Epithelial cell of esophagus (primary cell): ENCODE data around the gene ADAD2.

Source experiments
- DNase-seq: peaks from one replicate; pipeline ENCODE4 v3.0.0; 2010; ENCODE audit warnings: low read depth
- H3K4me3 ChIP-seq: 2 replicates; pipeline ENCODE4 v1.5.1; 2011; ENCODE audit warnings: mild to moderate bottlenecking, low read length, control low read depth
- TF ChIP-seq, protein P1 (sequence below): IDR thresholded peaks from 2 replicates; pipeline ENCODE4 v1.5.1; 2011; ENCODE audit warnings: low read depth, mild to moderate bottlenecking, low read length, control low read depth, inconsistent platforms; ENCODE audit not compliant: insufficient read depth; ENCODE audit errors: missing control alignments

ADAD2 gene

DNA sequence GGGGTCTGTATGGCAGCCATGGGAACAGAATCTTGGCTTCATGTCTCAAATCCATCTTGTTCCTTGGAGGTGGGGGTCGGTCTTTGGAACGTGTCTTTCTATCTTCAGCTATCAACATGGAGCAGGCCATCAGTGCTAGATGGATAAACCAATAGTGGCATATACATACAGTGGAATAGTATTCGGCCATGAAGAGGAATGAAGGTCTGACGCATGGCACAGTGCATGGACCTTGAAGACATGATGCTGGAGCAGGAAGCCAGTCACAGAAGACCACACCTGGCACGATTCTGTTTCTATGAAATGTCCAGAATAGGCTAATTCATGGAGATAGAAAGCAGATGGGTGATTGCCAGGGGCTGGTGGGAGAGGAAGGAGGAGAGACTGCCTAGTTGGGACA, 41.1 kb downstream of the ADAD2 start:
- TF ChIP-seq, protein P1, sequence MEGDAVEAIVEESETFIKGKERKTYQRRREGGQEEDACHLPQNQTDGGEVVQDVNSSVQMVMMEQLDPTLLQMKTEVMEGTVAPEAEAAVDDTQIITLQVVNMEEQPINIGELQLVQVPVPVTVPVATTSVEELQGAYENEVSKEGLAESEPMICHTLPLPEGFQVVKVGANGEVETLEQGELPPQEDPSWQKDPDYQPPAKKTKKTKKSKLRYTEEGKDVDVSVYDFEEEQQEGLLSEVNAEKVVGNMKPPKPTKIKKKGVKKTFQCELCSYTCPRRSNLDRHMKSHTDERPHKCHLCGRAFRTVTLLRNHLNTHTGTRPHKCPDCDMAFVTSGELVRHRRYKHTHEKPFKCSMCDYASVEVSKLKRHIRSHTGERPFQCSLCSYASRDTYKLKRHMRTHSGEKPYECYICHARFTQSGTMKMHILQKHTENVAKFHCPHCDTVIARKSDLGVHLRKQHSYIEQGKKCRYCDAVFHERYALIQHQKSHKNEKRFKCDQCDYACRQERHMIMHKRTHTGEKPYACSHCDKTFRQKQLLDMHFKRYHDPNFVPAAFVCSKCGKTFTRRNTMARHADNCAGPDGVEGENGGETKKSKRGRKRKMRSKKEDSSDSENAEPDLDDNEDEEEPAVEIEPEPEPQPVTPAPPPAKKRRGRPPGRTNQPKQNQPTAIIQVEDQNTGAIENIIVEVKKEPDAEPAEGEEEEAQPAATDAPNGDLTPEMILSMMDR = no peak
- no peak for DNase-seq
- H3K4me3 ChIP-seq = no peak overlapping the region

DNA sequence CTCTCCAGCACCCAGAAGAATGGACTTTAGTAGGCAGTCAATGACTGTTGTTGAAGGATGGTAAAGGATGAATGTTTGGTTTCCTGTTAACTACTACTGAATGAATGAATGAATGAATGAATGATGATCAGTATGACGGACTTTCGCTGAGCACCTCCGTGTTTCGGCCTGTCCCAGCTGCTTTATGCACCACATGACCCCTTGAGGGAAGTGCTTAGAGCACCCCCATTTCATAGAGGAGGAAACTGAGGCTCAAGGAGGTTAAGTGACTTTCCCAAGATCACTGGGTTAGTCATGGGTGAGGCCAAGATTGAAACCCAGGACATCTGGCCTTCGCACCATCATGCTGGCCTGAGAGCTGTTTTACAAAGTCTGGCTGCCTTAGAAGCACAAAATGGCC, 42.0 kb downstream of the ADAD2 start:
- DNase-seq = no peak
- H3K4me3 ChIP-seq = no peak overlapping the region
- TF ChIP-seq, protein P1 = no peak

DNA sequence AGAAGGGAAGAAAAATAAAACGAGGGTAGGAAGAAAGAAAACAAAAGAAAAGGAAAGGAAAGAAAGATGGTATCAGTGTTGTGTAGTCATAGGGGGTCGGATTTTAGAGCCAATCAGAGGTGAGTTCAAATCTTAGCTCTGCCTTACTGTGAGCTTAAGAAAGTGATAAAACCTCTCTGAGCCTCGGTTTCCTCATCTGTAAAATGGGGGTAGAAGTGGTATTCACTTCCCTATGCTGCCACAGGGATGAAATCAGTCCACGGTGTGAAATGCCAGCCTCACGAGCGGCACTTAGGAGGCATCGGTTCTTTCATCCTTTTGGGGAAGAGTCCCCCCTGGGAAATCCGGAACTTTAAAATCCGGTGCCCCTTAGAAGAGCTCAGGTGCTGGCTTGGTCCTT, 42.8 kb downstream of the ADAD2 start:
- TF ChIP-seq, protein P1 = no peak
- no peak overlapping the region for H3K4me3 ChIP-seq
- no peak for DNase-seq

DNA sequence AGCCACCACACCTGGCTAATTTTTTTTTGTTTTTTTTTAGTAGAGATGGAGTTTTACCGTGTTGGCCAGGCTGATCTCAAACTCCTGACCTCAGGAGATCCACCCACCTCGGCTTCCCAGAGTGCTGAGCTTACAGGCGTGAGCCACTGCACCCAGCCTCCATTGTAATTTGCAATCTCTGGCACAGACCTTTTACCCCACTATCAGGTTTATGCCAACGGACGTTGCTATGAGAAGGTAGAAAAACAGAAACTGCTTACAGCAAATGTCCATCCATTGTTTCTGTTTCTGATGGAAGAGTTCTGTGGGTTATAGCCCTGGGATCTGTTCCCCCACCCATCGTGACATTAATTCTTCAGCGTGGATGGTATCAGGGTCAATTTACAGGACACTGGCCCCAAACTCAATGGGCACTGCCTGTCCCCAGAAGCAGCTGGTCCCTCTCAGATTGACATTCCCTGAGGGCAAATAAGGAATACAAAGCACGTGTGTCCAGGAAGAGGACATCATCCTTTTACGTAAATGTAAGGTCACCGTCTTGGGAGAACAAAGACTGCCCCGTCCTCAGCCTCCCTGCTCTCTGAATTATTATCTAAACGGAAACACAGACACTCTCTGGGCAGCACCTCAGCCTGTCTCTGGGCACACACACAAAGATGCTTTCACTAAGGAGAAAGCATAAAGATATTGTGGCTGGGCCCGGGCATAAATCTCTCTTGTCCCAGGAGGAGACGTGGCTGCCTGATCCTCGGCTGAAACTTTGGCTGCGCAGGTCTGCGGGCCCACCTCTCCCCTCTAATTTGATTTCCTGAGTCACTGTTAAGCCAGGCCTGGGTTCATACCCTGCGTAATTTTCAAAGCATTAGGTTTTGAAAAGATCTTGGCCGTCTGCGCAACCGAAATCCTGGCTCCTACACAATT, 43.6 kb downstream of the ADAD2 start:
- TF ChIP-seq, protein P1 = no peak
- no peak for DNase-seq
- no peak overlapping the region for H3K4me3 ChIP-seq

DNA sequence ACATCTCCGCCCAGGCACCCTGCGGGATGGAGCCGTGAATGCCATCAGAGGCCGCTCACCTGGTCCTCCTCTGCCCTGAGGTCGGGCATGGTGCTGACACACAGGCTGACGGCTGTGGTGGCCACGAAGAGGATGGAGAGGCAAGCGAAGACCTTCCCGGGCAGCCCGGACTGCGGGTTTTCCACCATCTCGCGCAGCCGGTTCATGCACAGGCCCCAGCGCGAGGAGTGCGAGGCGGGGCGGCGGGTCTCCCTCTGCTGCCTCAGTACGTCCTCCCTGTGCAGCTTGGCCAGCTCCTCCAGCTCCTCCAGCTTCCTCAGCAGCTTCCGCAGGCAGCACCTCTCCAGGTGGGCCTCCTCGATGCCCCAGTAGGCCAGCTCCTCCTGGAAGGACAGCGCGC, 45.7 kb downstream of the ADAD2 start:
- TF ChIP-seq, protein P1 = no peak
- DNase-seq = no peak
- H3K4me3 ChIP-seq = no peak overlapping the region

DNA sequence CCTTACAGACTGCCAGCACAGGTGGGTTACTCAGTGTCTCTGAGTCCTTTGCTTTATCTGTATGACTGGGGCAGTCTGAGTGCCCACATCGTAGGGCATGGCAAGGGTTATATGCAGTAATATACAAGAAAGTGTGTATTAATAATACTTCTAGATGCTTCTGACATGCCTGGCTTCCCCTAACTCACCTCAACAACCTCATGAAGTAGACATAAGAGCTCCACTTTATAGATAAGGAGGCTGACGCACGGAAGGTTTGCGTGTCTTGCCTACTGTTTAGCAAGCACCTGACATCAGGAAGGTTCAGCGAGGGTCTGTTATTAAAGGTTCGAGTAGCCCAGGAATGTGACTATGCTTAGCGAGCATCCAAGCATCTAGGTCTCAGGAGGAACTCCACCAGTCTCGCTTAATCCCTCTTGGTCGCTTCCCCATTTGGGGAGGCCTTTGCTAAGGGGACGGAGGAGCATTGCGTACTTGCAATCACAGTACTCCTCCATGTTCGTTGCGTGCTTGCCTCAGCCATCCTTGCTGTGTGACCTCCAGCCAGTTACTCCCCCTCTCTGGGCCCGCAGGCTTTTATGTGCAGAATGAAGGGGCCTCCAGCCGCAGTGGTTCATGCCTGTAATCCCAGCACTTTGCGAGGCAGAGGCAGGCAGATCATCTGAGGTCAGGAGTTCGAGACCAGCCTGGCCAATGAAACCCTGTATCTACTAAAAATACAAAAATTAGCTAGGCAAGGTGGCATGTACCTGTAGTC, 47.2 kb downstream of the ADAD2 start:
- TF ChIP-seq, protein P1 = no peak
- DNase-seq = no peak
- H3K4me3 ChIP-seq = no peak overlapping the region
